ENCODE measurements around the gene CD209.
"Not testable (repeated sequence)": the region's sequence is repeated elsewhere in the genome, so short reads cannot be mapped to it uniquely, and the experiment has no call there.

CD209 gene

GRCh38 chr19:7748171-7748570 is 837 bp upstream of the CD209 start:
- no peak for ATAC-seq
- TF ChIP-seq, protein P1, sequence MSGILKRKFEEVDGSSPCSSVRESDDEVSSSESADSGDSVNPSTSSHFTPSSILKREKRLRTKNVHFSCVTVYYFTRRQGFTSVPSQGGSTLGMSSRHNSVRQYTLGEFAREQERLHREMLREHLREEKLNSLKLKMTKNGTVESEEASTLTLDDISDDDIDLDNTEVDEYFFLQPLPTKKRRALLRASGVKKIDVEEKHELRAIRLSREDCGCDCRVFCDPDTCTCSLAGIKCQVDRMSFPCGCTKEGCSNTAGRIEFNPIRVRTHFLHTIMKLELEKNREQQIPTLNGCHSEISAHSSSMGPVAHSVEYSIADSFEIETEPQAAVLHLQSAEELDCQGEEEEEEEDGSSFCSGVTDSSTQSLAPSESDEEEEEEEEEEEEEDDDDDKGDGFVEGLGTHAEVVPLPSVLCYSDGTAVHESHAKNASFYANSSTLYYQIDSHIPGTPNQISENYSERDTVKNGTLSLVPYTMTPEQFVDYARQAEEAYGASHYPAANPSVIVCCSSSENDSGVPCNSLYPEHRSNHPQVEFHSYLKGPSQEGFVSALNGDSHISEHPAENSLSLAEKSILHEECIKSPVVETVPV (CRISPR knock-in tag; IDR thresholded peaks at IDR 0.05), result no peak
- TF ChIP-seq GLIS3 (CRISPR knock-in tag; IDR thresholded peaks at IDR 0.05), result no peak
- TF ChIP-seq PPARA (CRISPR knock-in tag; IDR thresholded peaks at IDR 0.05; ENCODE audit: borderline replicate concordance), result no peak
- no peak for TF ChIP-seq SNAI2 (CRISPR knock-in tag; IDR thresholded peaks at IDR 0.05)
- no peak for TF ChIP-seq OSR1 (CRISPR knock-in tag; IDR thresholded peaks at IDR 0.05)
- TF ChIP-seq BACH2 (CRISPR knock-in tag; IDR thresholded peaks at IDR 0.05; ENCODE audit: borderline replicate concordance), result no peak
- TF ChIP-seq TOX (CRISPR knock-in tag; IDR thresholded peaks at IDR 0.05; ENCODE audit: borderline replicate concordance), result no peak
- no peak for TF ChIP-seq CREB5 (CRISPR knock-in tag; IDR thresholded peaks at IDR 0.05; ENCODE audit: low read depth)
- TF ChIP-seq TCF4 (CRISPR knock-in tag; IDR thresholded peaks at IDR 0.05; ENCODE audit: borderline replicate concordance), result no peak
- no peak for TF ChIP-seq CSDC2 (CRISPR knock-in tag; IDR thresholded peaks at IDR 0.05)
- no peak for TF ChIP-seq ESRRG (CRISPR knock-in tag; IDR thresholded peaks at IDR 0.05)
- no peak for TF ChIP-seq ZNF8 (CRISPR knock-in tag; IDR thresholded peaks at IDR 0.05)
- TF ChIP-seq, protein P2, sequence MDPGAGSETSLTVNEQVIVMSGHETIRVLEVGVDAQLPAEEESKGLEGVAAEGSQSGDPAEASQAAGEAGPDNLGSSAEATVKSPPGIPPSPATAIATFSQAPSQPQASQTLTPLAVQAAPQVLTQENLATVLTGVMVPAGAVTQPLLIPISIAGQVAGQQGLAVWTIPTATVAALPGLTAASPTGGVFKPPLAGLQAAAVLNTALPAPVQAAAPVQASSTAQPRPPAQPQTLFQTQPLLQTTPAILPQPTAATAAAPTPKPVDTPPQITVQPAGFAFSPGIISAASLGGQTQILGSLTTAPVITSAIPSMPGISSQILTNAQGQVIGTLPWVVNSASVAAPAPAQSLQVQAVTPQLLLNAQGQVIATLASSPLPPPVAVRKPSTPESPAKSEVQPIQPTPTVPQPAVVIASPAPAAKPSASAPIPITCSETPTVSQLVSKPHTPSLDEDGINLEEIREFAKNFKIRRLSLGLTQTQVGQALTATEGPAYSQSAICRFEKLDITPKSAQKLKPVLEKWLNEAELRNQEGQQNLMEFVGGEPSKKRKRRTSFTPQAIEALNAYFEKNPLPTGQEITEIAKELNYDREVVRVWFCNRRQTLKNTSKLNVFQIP (CRISPR knock-in tag; IDR thresholded peaks at IDR 0.05; ENCODE audit: borderline replicate concordance, low read depth), result no peak

DNA sequence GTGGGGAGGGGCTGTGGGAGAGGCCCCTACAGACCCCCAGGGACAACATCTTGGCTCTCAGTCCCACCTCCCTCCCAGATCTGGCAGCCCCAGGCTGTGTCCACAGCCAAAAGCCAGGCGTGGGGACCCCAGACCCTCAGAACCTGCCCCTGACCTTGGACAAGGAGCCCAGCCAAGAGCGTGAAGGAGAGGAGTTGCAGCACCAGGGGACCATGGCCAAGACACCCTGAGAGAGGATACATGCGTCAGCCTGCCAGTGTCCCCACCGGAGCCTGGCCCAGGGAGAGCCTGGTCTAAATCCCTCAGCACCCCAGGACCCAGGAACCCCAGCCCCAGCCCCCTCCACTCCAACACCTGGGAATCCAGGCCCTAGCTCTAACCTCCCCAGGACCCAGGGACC is 1.0 kb downstream of the CD209 start:
- not testable (repeated sequence) for ATAC-seq

DNA sequence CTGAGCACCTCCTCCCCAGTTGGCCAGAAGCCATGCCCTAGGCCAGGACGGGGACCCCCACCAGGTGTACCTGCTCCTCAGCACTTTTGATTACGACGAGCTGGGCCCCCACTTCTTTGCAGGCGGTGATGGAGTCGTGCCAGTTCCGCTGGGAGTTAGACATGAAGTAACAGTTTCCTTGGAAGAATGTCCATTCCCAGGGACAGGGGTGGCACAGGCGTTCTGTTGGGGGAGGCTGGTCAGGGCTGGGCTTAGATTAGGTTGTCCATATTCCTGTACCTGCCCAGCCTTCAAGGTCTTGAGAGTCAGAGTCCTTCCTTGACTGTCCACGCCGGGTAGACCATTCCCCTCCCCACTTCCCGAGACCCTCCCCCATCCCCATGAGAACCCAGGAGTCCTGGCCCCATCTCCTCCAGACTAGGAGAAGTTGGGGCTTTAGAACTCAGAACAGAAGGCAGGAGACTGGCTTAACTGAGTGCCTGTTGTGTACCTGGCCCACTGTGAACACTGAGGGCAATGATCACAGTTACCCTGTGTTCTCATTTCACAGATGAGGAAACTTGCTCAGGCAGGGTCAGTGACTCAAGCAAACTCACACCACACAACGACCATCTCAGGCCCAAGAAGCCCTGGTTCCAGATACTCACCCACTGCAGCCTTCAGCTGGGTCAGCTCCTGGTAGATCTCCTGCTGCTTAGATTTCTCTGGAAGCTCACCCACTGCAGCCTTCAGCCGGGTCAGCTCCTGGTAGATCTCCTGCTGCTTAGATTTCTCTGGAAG is 2.3 kb downstream of the CD209 start:
- ATAC-seq, result no peak

More for the DNA sequence above, 2.3 kb downstream of the CD209 start:
- TF ChIP-seq BACH2 (CRISPR knock-in tag; IDR thresholded peaks at IDR 0.05; ENCODE audit: borderline replicate concordance) (no peak), CSDC2 (CRISPR knock-in tag; IDR thresholded peaks at IDR 0.05) (no peak), OSR1 (CRISPR knock-in tag; IDR thresholded peaks at IDR 0.05) (no peak), ZFP3 (CRISPR knock-in tag; IDR thresholded peaks at IDR 0.05) (no peak), CREB5 (CRISPR knock-in tag; IDR thresholded peaks at IDR 0.05; ENCODE audit: low read depth) (no peak), RARB (CRISPR knock-in tag; IDR thresholded peaks at IDR 0.05) (no peak), GLIS3 (CRISPR knock-in tag; IDR thresholded peaks at IDR 0.05) (no peak), PATZ1 (CRISPR knock-in tag; IDR thresholded peaks at IDR 0.05; ENCODE audit: borderline replicate concordance) (no peak), SNAI2 (CRISPR knock-in tag; IDR thresholded peaks at IDR 0.05) (no peak), PPARA (CRISPR knock-in tag; IDR thresholded peaks at IDR 0.05; ENCODE audit: borderline replicate concordance) (no peak)
- TF ChIP-seq, protein P2 (CRISPR knock-in tag; IDR thresholded peaks at IDR 0.05; ENCODE audit: borderline replicate concordance, low read depth), result no peak
